GM12874 (cell line): ENCODE measurements around the gene TRAPPC5.
A peak's percentile ranks its signal among the peaks of the same experiment; 100 is the strongest.

ENCODE experiments used
- TF ChIP-seq, protein P1 (sequence below): IDR thresholded peaks from 2 replicates; pipeline ENCODE4 v1.5.1; 2011; ENCODE audit warnings: low read depth, mild to moderate bottlenecking, control low read depth, low read length, moderate library complexity; ENCODE audit not compliant: insufficient read depth

The TRAPPC5 gene

GRCh38 chr19:7699417-7700401 lies 19.1 kb downstream of the TRAPPC5 start:
- TF ChIP-seq, protein P1, sequence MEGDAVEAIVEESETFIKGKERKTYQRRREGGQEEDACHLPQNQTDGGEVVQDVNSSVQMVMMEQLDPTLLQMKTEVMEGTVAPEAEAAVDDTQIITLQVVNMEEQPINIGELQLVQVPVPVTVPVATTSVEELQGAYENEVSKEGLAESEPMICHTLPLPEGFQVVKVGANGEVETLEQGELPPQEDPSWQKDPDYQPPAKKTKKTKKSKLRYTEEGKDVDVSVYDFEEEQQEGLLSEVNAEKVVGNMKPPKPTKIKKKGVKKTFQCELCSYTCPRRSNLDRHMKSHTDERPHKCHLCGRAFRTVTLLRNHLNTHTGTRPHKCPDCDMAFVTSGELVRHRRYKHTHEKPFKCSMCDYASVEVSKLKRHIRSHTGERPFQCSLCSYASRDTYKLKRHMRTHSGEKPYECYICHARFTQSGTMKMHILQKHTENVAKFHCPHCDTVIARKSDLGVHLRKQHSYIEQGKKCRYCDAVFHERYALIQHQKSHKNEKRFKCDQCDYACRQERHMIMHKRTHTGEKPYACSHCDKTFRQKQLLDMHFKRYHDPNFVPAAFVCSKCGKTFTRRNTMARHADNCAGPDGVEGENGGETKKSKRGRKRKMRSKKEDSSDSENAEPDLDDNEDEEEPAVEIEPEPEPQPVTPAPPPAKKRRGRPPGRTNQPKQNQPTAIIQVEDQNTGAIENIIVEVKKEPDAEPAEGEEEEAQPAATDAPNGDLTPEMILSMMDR = no peak

GRCh38 chr19:7701049-7701653 lies 20.5 kb downstream of the TRAPPC5 start:
- TF ChIP-seq, protein P1 = no peak

GRCh38 chr19:7701654-7702457 lies 21.2 kb downstream of the TRAPPC5 start, which contains the start of gene FCER2:
FCER2 (minus strand) TSS chr19:7702131; CDS start chr19:7699760, 2,371 bp downstream.
- TF ChIP-seq, protein P1 = peak; percentile 11; the same call in 1 of the 2 replicates

- TF ChIP-seq, protein P1 = no peak
Observed at GRCh38 chr19:7703332-7703731, 22.7 kb downstream of the TRAPPC5 start.

- TF ChIP-seq, protein P1 = no peak
Observed at GRCh38 chr19:7704280-7705060, 23.8 kb downstream of the TRAPPC5 start.

DNA sequence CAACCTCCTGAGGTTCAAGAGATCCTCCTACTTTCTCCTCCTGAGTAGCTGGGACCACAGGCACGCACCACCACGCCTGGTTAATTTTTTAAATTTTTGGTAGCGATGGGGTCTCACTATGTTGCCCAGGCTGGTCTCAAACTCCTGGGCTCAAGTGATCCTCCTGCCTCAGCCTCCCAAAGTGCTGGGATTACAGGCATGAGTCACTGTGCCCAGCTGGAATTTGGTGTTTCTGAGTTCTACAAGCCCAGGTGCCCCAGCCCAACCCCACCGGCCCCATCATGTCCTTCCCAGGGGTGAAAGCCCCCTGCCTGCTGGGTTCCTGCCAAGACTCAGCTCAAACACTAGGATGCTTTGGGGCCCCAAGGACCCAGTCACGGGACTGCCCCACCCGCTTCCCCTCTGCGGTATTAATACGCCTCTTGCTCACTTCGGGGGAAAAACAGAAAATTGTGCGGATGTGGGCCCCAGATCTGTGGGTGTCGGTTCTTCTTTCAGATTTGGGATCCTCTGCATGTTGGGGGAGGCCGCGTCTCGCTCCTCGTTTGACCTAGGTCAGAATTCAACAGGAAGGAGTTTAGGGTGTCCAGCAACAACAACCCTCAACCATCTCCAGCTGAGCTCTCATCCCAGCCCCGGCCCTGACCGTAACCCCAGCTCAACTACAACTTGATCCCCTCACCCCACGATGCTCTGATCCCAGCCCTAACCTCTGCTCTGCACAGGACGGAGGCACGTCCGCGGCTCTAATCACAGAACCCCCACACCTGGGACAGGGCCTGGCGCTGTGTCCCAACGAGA lies 25.0 kb downstream of the TRAPPC5 start:
- TF ChIP-seq, protein P1 = no peak
